ENCODE results near the gene LRRC10B.

The LRRC10B gene

GRCh38 chr11:61474013-61474643 lies 34.4 kb upstream of the LRRC10B start:
- Histone ChIP-seq H3K14ac (ENCODE audit: low read length) (no peak overlapping the region), H3K79me1 (ENCODE audit: low read length) (peaks cover 3% of the 10 kb centered on the region), H2AK5ac (ENCODE audit: low read length) (no peak overlapping the region), H2BK120ac (ENCODE audit: insufficient read depth, low read length, poor library complexity) (no peak overlapping the region), H3K4ac (ENCODE audit: low read depth, low read length) (no peak overlapping the region), H3K4me2 (ENCODE audit: low read length) (no peak overlapping the region), H3K18ac (ENCODE audit: low read length) (no peak overlapping the region), H4K12ac (ENCODE audit: low read depth, low read length) (no peak overlapping the region), H3K79me2 (ENCODE audit: control insufficient read depth, insufficient read depth, low read length, poor library complexity) (no peaks in the 10 kb centered on the region), H2AFZ (ENCODE audit: insufficient read depth, low read length, poor library complexity) (no peak overlapping the region), H4K91ac (ENCODE audit: low read depth, low read length) (no peak overlapping the region), H4K8ac (ENCODE audit: low read depth, low read length) (no peak overlapping the region), H3K4me1 (ENCODE audit: control insufficient read depth in 1 of 2, insufficient read depth in 2 of 2, low read length in 2 of 2) (peaks cover 4 to 17% of the 10 kb centered on the region in 2 experiments), H2BK5ac (ENCODE audit: low read depth, low read length, poor library complexity) (no peak overlapping the region), H3K9ac (ENCODE audit: low read length) (no peak overlapping the region), H3K9me3 (ENCODE audit: insufficient read depth, low read depth, low read length) (no peaks in the 10 kb centered on the region), H3K36me3 (ENCODE audit: control insufficient read depth in 1 of 2, insufficient read depth in 2 of 2, low read length in 2 of 2) (peaks cover 0 to 5% of the 10 kb centered on the region in 2 experiments), H3K23ac (ENCODE audit: low read length) (no peak overlapping the region), H2BK12ac (ENCODE audit: low read length) (no peak overlapping the region), H3K27me3 (ENCODE audit: insufficient read depth, low read length) (no peaks in the 10 kb centered on the region), H3K4me3 (ENCODE audit: low read depth, low read length) (no peak overlapping the region), H3K27ac (ENCODE audit: low read depth, low read length) (no peak overlapping the region)
- WGBS (ENCODE audit: extremely low coverage, insufficient coverage, insufficient read length) = no CpG with 5 or more reads among the region's 6 CpGs
- DNase-seq = no peak

GRCh38 chr11:61475433-61475832 lies 33.1 kb upstream of the LRRC10B start:
- Histone ChIP-seq H3K9me3 (ENCODE audit: insufficient read depth, low read depth, low read length) (no peaks in the 10 kb centered on the region), H2AFZ (ENCODE audit: insufficient read depth, low read length, poor library complexity) (no peak overlapping the region), H3K27ac (ENCODE audit: low read depth, low read length) (no peak overlapping the region), H3K9ac (ENCODE audit: low read length) (no peak overlapping the region), H3K79me2 (ENCODE audit: control insufficient read depth, insufficient read depth, low read length, poor library complexity) (no peaks in the 10 kb centered on the region), H3K14ac (ENCODE audit: low read length) (no peak overlapping the region), H3K27me3 (ENCODE audit: insufficient read depth, low read length) (no peaks in the 10 kb centered on the region), H3K4me2 (ENCODE audit: low read length) (no peak overlapping the region), H3K4me3 (ENCODE audit: low read depth, low read length) (no peak overlapping the region), H3K36me3 (ENCODE audit: control insufficient read depth in 1 of 2, insufficient read depth in 2 of 2, low read length in 2 of 2) (peaks cover 0 to 5% of the 10 kb centered on the region in 2 experiments), H4K8ac (ENCODE audit: low read depth, low read length) (no peak overlapping the region), H3K4ac (ENCODE audit: low read depth, low read length) (no peak overlapping the region), H3K23ac (ENCODE audit: low read length) (no peak overlapping the region), H3K79me1 (ENCODE audit: low read length) (peaks cover 3% of the 10 kb centered on the region), H2AK5ac (ENCODE audit: low read length) (no peak overlapping the region), H3K4me1 (ENCODE audit: control insufficient read depth in 1 of 2, insufficient read depth in 2 of 2, low read length in 2 of 2) (peaks cover 4 to 17% of the 10 kb centered on the region in 2 experiments), H2BK12ac (ENCODE audit: low read length) (peak overlapping the region; percentile 41), H2BK5ac (ENCODE audit: low read depth, low read length, poor library complexity) (no peak overlapping the region), H4K12ac (ENCODE audit: low read depth, low read length) (no peak overlapping the region), H3K18ac (ENCODE audit: low read length) (no peak overlapping the region), H4K91ac (ENCODE audit: low read depth, low read length) (no peak overlapping the region), H2BK120ac (ENCODE audit: insufficient read depth, low read length, poor library complexity) (peak overlapping the region; percentile 10)
- DNase-seq = no peak
- no CpG with 5 or more reads among the region's 1 CpG for WGBS (ENCODE audit: extremely low coverage, insufficient coverage, insufficient read length)

GRCh38 chr11:61476371-61476770 lies 32.2 kb upstream of the LRRC10B start:
- no peaks in the 10 kb centered on the region for H3K79me2 ChIP-seq (ENCODE audit: control insufficient read depth, insufficient read depth, low read length, poor library complexity)
- H3K36me3 ChIP-seq (ENCODE audit: control insufficient read depth in 1 of 2, insufficient read depth in 2 of 2, low read length in 2 of 2) = no peaks in the 10 kb centered on the region
- peaks cover 3% of the 10 kb centered on the region for H3K79me1 ChIP-seq (ENCODE audit: low read length)
- H4K12ac ChIP-seq (ENCODE audit: low read depth, low read length) = no peak overlapping the region
- H4K91ac ChIP-seq (ENCODE audit: low read depth, low read length) = no peak overlapping the region
- H3K9me3 ChIP-seq (ENCODE audit: insufficient read depth, low read depth, low read length) = no peaks in the 10 kb centered on the region
- no peak overlapping the region for H2AK5ac ChIP-seq (ENCODE audit: low read length)
- no peak overlapping the region for H3K4me3 ChIP-seq (ENCODE audit: low read depth, low read length)
- no peak overlapping the region for H3K18ac ChIP-seq (ENCODE audit: low read length)
- DNase-seq = no peak
- no peak overlapping the region for H3K4me2 ChIP-seq (ENCODE audit: low read length)
- no peaks in the 10 kb centered on the region for H3K27me3 ChIP-seq (ENCODE audit: insufficient read depth, low read length)
- H2AFZ ChIP-seq (ENCODE audit: insufficient read depth, low read length, poor library complexity) = no peak overlapping the region
- H2BK5ac ChIP-seq (ENCODE audit: low read depth, low read length, poor library complexity) = no peak overlapping the region
- H3K4ac ChIP-seq (ENCODE audit: low read depth, low read length) = no peak overlapping the region
- H3K9ac ChIP-seq (ENCODE audit: low read length) = no peak overlapping the region
- peaks cover 11 to 17% of the 10 kb centered on the region in 2 experiments for H3K4me1 ChIP-seq (ENCODE audit: control insufficient read depth in 1 of 2, insufficient read depth in 2 of 2, low read length in 2 of 2)
- WGBS (ENCODE audit: extremely low coverage, insufficient coverage, insufficient read length) = no CpG with 5 or more reads among the region's 3 CpGs
- no peak overlapping the region for H3K14ac ChIP-seq (ENCODE audit: low read length)
- no peak overlapping the region for H4K8ac ChIP-seq (ENCODE audit: low read depth, low read length)
- H2BK12ac ChIP-seq (ENCODE audit: low read length) = no peak overlapping the region
- H2BK120ac ChIP-seq (ENCODE audit: insufficient read depth, low read length, poor library complexity) = no peak overlapping the region
- no peak overlapping the region for H3K27ac ChIP-seq (ENCODE audit: low read depth, low read length)
- no peak overlapping the region for H3K23ac ChIP-seq (ENCODE audit: low read length)

GRCh38 chr11:61477126-61477525 lies 31.4 kb upstream of the LRRC10B start:
- Histone ChIP-seq H2BK120ac (ENCODE audit: insufficient read depth, low read length, poor library complexity) (no peak overlapping the region), H3K14ac (ENCODE audit: low read length) (no peak overlapping the region), H3K23ac (ENCODE audit: low read length) (no peak overlapping the region), H3K4me1 (ENCODE audit: control insufficient read depth in 1 of 2, insufficient read depth in 2 of 2, low read length in 2 of 2) (peaks cover 12 to 15% of the 10 kb centered on the region in 2 experiments), H4K8ac (ENCODE audit: low read depth, low read length) (no peak overlapping the region), H3K4me3 (ENCODE audit: low read depth, low read length) (no peak overlapping the region), H3K79me1 (ENCODE audit: low read length) (peaks cover 3% of the 10 kb centered on the region), H3K36me3 (ENCODE audit: control insufficient read depth in 1 of 2, insufficient read depth in 2 of 2, low read length in 2 of 2) (no peaks in the 10 kb centered on the region), H3K9ac (ENCODE audit: low read length) (no peak overlapping the region), H3K4me2 (ENCODE audit: low read length) (no peak overlapping the region), H3K9me3 (ENCODE audit: insufficient read depth, low read depth, low read length) (no peaks in the 10 kb centered on the region), H3K27me3 (ENCODE audit: insufficient read depth, low read length) (no peaks in the 10 kb centered on the region), H3K4ac (ENCODE audit: low read depth, low read length) (no peak overlapping the region), H2AFZ (ENCODE audit: insufficient read depth, low read length, poor library complexity) (no peak overlapping the region), H2BK5ac (ENCODE audit: low read depth, low read length, poor library complexity) (no peak overlapping the region), H3K18ac (ENCODE audit: low read length) (no peak overlapping the region), H3K27ac (ENCODE audit: low read depth, low read length) (no peak overlapping the region), H2BK12ac (ENCODE audit: low read length) (no peak overlapping the region), H4K12ac (ENCODE audit: low read depth, low read length) (no peak overlapping the region), H2AK5ac (ENCODE audit: low read length) (no peak overlapping the region), H4K91ac (ENCODE audit: low read depth, low read length) (no peak overlapping the region), H3K79me2 (ENCODE audit: control insufficient read depth, insufficient read depth, low read length, poor library complexity) (no peaks in the 10 kb centered on the region)
- DNase-seq = no peak
- WGBS (ENCODE audit: extremely low coverage, insufficient coverage, insufficient read length) = no CpG with 5 or more reads among the region's 8 CpGs

Data from trophoblast cell (in vitro differentiated cells and primary cell).